Activated CD8-positive, alpha-beta T cell treated with anti-CD3 and anti-CD28 coated beads for 36 hours (primary cell): Measurements from ENCODE around the gene PRR13. TPM values are rescaled to one million over a fixed set of nuclear protein-coding genes. Genes with fewer than 3 reads are reported as not detected.

ENCODE experiments used
- ATAC-seq: fragments of 200-7000 bp; cut with Tn5 transposase; one replicate; pipeline ENCODE4 v1.10.0; 2021; ENCODE audit warnings: mild to moderate bottlenecking, moderate library complexity
- CTCF ChIA-PET: fragments of 350-600 bp; sonication (Branson Sonifier 250); formaldehyde crosslinking; loops from one replicate; lab custom pipeline; 2021; ENCODE audit warnings: antibody characterized with exemption; lab: Charles Lee
- POLR2A ChIA-PET: fragments of 350-600 bp; sonication (Branson Sonifier 250); formaldehyde crosslinking; loops from one replicate; lab custom pipeline; 2021; ENCODE audit warnings: antibody characterized with exemption; lab: Charles Lee
- DNase-seq: peaks from one replicate; pipeline ENCODE4 v3.0.0-alpha.2; 2020
- H3K27ac Mint-ChIP-seq: one replicate; pipeline ENCODE4 v1.8.0; 2021; ENCODE audit warnings: mild to moderate bottlenecking, mixed read lengths
- H3K27me3 Mint-ChIP-seq: one replicate; pipeline ENCODE4 v1.8.0; 2021; ENCODE audit warnings: mixed read lengths
- H3K36me3 Mint-ChIP-seq: one replicate; pipeline ENCODE4 v1.8.0; 2021; ENCODE audit warnings: low read depth, mixed read lengths
- H3K4me1 Mint-ChIP-seq: one replicate; pipeline ENCODE4 v1.8.0; 2021; ENCODE audit warnings: low read depth, mixed read lengths
- H3K4me3 Mint-ChIP-seq: one replicate; pipeline ENCODE4 v1.8.0; 2021; ENCODE audit warnings: mild to moderate bottlenecking, moderate library complexity, mixed read lengths
- H3K9me3 Mint-ChIP-seq: one replicate; pipeline ENCODE4 v1.8.0; 2021; ENCODE audit warnings: mixed read lengths
- intact Hi-C: fragments of 100-400 bp; cut with micrococcal nuclease; formaldehyde crosslinking; loops from one replicate; pipeline ENCODE4 v1.10.0; 2022
- total RNA-seq, 2 experiments: library from RNA; stranded (reverse); gene quantifications; one replicate each; pipeline ENCODE4 v1.2.3, GENCODE V29; 2021
- TF ChIP-seq, protein P1 (sequence below): fragments of 200-600 bp; IDR thresholded peaks from one replicate; pipeline ENCODE4 v1.8.0; 2022; ENCODE audit warnings: antibody characterized with exemption, mild to moderate bottlenecking

The PRR13 gene
- total RNA-seq, 2 experiments from 2014 or later = 167 to 187 TPM

GRCh38 chr12:53474819-53475218 is 33.3 kb downstream of the PRR13 start:
- Mint-ChIP-seq H3K36me3 (peaks cover 75% of the 10 kb centered on the region), H3K4me3 (peak overlapping the region; percentile 3), H3K27me3 (no peaks in the 10 kb centered on the region), H3K9me3 (no peaks in the 10 kb centered on the region), H3K27ac (peak overlapping the region; percentile 92), H3K4me1 (peaks cover 61% of the 10 kb centered on the region)
- intact Hi-C loops = loop anchor here (5.0 kb wide), 1 partner anchor 32 kb away; the partner anchor contains the start of gene NPFF
- DNase-seq (no peak), ATAC-seq (peak; percentile 31)
- TF ChIP-seq, protein P1, sequence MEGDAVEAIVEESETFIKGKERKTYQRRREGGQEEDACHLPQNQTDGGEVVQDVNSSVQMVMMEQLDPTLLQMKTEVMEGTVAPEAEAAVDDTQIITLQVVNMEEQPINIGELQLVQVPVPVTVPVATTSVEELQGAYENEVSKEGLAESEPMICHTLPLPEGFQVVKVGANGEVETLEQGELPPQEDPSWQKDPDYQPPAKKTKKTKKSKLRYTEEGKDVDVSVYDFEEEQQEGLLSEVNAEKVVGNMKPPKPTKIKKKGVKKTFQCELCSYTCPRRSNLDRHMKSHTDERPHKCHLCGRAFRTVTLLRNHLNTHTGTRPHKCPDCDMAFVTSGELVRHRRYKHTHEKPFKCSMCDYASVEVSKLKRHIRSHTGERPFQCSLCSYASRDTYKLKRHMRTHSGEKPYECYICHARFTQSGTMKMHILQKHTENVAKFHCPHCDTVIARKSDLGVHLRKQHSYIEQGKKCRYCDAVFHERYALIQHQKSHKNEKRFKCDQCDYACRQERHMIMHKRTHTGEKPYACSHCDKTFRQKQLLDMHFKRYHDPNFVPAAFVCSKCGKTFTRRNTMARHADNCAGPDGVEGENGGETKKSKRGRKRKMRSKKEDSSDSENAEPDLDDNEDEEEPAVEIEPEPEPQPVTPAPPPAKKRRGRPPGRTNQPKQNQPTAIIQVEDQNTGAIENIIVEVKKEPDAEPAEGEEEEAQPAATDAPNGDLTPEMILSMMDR = no peak
- POLR2A ChIA-PET = interaction anchor here (0.9 to 54.1 kb wide), 5 partner anchors 7 to 464 kb away, joined by 3 to 1494 read pairs (median 4); partner anchors contain the start of genes MAP3K12, NPFF, PCBP2 and TARBP2
- CTCF ChIA-PET = interaction anchor here (0.8 to 7.7 kb wide), 12 partner anchors 9 to 449 kb away, joined by 3 to 66 read pairs (median 4); partner anchors contain the start of genes AAAS and NPFF

- Mint-ChIP-seq H3K4me1 (peaks cover 52% of the 10 kb centered on the region), H3K4me3 (no peak overlapping the region), H3K36me3 (peaks cover 73% of the 10 kb centered on the region), H3K9me3 (no peaks in the 10 kb centered on the region), H3K27ac (peak overlapping the region; percentile 34), H3K27me3 (no peaks in the 10 kb centered on the region)
- TF ChIP-seq, protein P1 = peak; percentile 43
- CTCF ChIA-PET = interaction anchor here (0.6 to 7.7 kb wide), 15 partner anchors 9 to 301 kb away, joined by 3 to 66 read pairs (median 5); partner anchors contain the start of gene NPFF
- no peak for ATAC-seq
- DNase-seq = no peak
- intact Hi-C loops = no loop called here
- POLR2A ChIA-PET = interaction anchor here (0.6 to 54.1 kb wide), 8 partner anchors 9 to 451 kb away, joined by 3 to 1494 read pairs (median 3); partner anchors contain the start of genes MAP3K12, NPFF, PCBP2 and TARBP2
Observed at GRCh38 chr12:53476769-53477209, 35.3 kb downstream of the PRR13 start.

- no peak for DNase-seq
- no peak for ATAC-seq
- peak overlapping the region; percentile 49 for H3K27ac Mint-ChIP-seq
- ChIA-PET CTCF (interaction anchor here (1.7 to 7.7 kb wide), 4 partner anchors 15 to 126 kb away, joined by 5 to 66 read pairs (median 16); partner anchors contain the start of genes MAP3K12 and NPFF), POLR2A (interaction anchor here (0.6 to 54.1 kb wide), 4 partner anchors 8 to 127 kb away, joined by 3 to 1494 read pairs (median 749); partner anchors contain the start of genes MAP3K12, NPFF, PCBP2 and TARBP2)
- no peaks in the 10 kb centered on the region for H3K9me3 Mint-ChIP-seq
- H3K36me3 Mint-ChIP-seq = peaks cover 61% of the 10 kb centered on the region
- no peak overlapping the region for H3K4me3 Mint-ChIP-seq
- peaks cover 38% of the 10 kb centered on the region for H3K4me1 Mint-ChIP-seq
- TF ChIP-seq, protein P1 = no peak
- intact Hi-C loops = no loop called here
- H3K27me3 Mint-ChIP-seq = no peaks in the 10 kb centered on the region
Observed at GRCh38 chr12:53478865-53479264, 37.3 kb downstream of the PRR13 start.

GRCh38 chr12:53479331-53479730 is 37.8 kb downstream of the PRR13 start:
- CTCF ChIA-PET = interaction anchor here (1.7 to 7.7 kb wide), 4 partner anchors 14 to 127 kb away, joined by 5 to 66 read pairs (median 16); partner anchors contain the start of genes MAP3K12 and NPFF

More at GRCh38 chr12:53479331-53479730, 37.8 kb downstream of the PRR13 start:
- H3K36me3 Mint-ChIP-seq = peaks cover 56% of the 10 kb centered on the region
- TF ChIP-seq, protein P1 = no peak
- POLR2A ChIA-PET = interaction anchor here (43.3 to 54.1 kb wide), 2 partner anchors 8 to 12 kb away, joined by 1494 read pairs; partner anchors contain the start of genes MAP3K12, NPFF, PCBP2 and TARBP2
- peak overlapping the region; percentile 4 for H3K27ac Mint-ChIP-seq
- ATAC-seq (no peak), DNase-seq (no peak)
- H3K9me3 Mint-ChIP-seq = no peaks in the 10 kb centered on the region
- H3K4me1 Mint-ChIP-seq = peaks cover 34% of the 10 kb centered on the region
- no peak overlapping the region for H3K4me3 Mint-ChIP-seq
- intact Hi-C loops = no loop called here
- H3K27me3 Mint-ChIP-seq = no peaks in the 10 kb centered on the region
